H9 (cell line): ENCODE measurements around the gene CHMP1A. TPM values are rescaled to one million over a fixed set of nuclear protein-coding genes. Genes with fewer than 3 reads are reported as not detected.

Experiments used
- DNase-seq: peaks from one replicate; pipeline ENCODE4 v3.0.0-alpha.2; 2017
- H2AFZ ChIP-seq: one replicate; pipeline ENCODE4 v1.6.1; 2013; ENCODE audit warnings: mild to moderate bottlenecking, low read length, control low read depth, moderate library complexity
- H2AK5ac ChIP-seq: 2 replicates; pipeline ENCODE4 v1.6.1; 2013; ENCODE audit warnings: low read length, control low read depth, mixed read lengths; ENCODE audit not compliant: insufficient read length
- H2BK120ac ChIP-seq: one replicate; pipeline ENCODE4 v1.6.1; 2013; ENCODE audit warnings: low read depth, mild to moderate bottlenecking, low read length, control low read depth, inconsistent platforms; ENCODE audit not compliant: poor library complexity, severe bottlenecking
- H2BK12ac ChIP-seq: 2 replicates; pipeline ENCODE4 v1.6.1; 2013; ENCODE audit warnings: low read length, control low read depth, mixed read lengths, low read depth; ENCODE audit not compliant: insufficient read length
- H2BK15ac ChIP-seq: 2 replicates; pipeline ENCODE4 v1.6.1; 2013; ENCODE audit warnings: low read depth, low read length, control low read depth
- H2BK20ac ChIP-seq: one replicate; pipeline ENCODE4 v1.6.1; 2013; ENCODE audit warnings: low read depth, mild to moderate bottlenecking, low read length, control low read depth, inconsistent platforms; ENCODE audit not compliant: poor library complexity, severe bottlenecking
- H2BK5ac ChIP-seq: 2 replicates; pipeline ENCODE4 v1.6.1; 2013; ENCODE audit warnings: low read length, control low read depth, mixed read lengths; ENCODE audit not compliant: insufficient read length
- H3K14ac ChIP-seq: 2 replicates; pipeline ENCODE4 v1.6.1; 2013; ENCODE audit warnings: low read length, control low read depth; ENCODE audit not compliant: insufficient read depth
- H3K18ac ChIP-seq: 2 replicates; pipeline ENCODE4 v1.6.1; 2013; ENCODE audit warnings: low read depth, mild to moderate bottlenecking, mixed read lengths, low read length, control low read depth; ENCODE audit not compliant: insufficient read length
- H3K23ac ChIP-seq: 2 replicates; pipeline ENCODE4 v1.6.1; 2013; ENCODE audit warnings: low read length, control low read depth, mixed read lengths, low read depth; ENCODE audit not compliant: insufficient read length
- H3K23me2 ChIP-seq: 2 replicates; pipeline ENCODE4 v1.6.1; 2013; ENCODE audit warnings: low read depth, mild to moderate bottlenecking, mixed read lengths, low read length, control low read depth; ENCODE audit not compliant: insufficient read length, poor library complexity, severe bottlenecking
- H3K27ac ChIP-seq: 2 replicates; pipeline ENCODE4 v1.5.1; 2013; ENCODE audit warnings: low read length, control low read depth, mixed read lengths, low read depth; ENCODE audit not compliant: insufficient read length
- H3K27me3 ChIP-seq: 2 replicates; pipeline ENCODE4 v1.6.1; 2013; ENCODE audit warnings: low read length, control low read depth, inconsistent platforms; ENCODE audit not compliant: insufficient read depth
- H3K4ac ChIP-seq: 2 replicates; pipeline ENCODE4 v1.6.1; 2013; ENCODE audit warnings: low read depth, mild to moderate bottlenecking, control low read depth, inconsistent platforms, low read length, moderate library complexity
- H3K4me1 ChIP-seq: 2 replicates; pipeline ENCODE4 v1.6.1; 2013; ENCODE audit warnings: low read length, control low read depth, inconsistent platforms; ENCODE audit not compliant: insufficient read depth
- H3K4me2 ChIP-seq: 2 replicates; pipeline ENCODE4 v1.6.1; 2013; ENCODE audit warnings: low read length, control low read depth, mixed read lengths; ENCODE audit not compliant: insufficient read length, insufficient read depth
- H3K56ac ChIP-seq: 2 replicates; pipeline ENCODE4 v1.6.1; 2013; ENCODE audit warnings: low read depth, mild to moderate bottlenecking, mixed read lengths, low read length, control low read depth; ENCODE audit not compliant: insufficient read length
- H3K79me1 ChIP-seq: 2 replicates; pipeline ENCODE4 v1.6.1; 2013; ENCODE audit warnings: low read depth, mild to moderate bottlenecking, moderate library complexity, low read length, control low read depth, inconsistent platforms; ENCODE audit not compliant: insufficient read depth, poor library complexity, severe bottlenecking
- H3K79me2 ChIP-seq: 2 replicates; pipeline ENCODE4 v1.6.1; 2013; ENCODE audit warnings: low read length, control low read depth, inconsistent platforms; ENCODE audit not compliant: insufficient read depth
- H3K9ac ChIP-seq: 2 replicates; pipeline ENCODE4 v1.6.1; 2013; ENCODE audit warnings: low read length, control low read depth, mixed read lengths; ENCODE audit not compliant: insufficient read length; ENCODE audit errors: extremely low read depth
- H3K9me3 ChIP-seq: one replicate; pipeline ENCODE4 v1.6.1; 2013; ENCODE audit warnings: low read depth, low read length, inconsistent platforms; ENCODE audit not compliant: control insufficient read depth
- H3T11ph ChIP-seq: one replicate; pipeline ENCODE4 v1.6.1; 2013; ENCODE audit warnings: mild to moderate bottlenecking, low read length, control low read depth, inconsistent platforms
- H4K20me1 ChIP-seq: one replicate; pipeline ENCODE4 v1.6.1; 2013; ENCODE audit not compliant: control insufficient read depth, insufficient read length, insufficient read depth
- H4K5ac ChIP-seq: 2 replicates; pipeline ENCODE4 v1.6.1; 2013; ENCODE audit warnings: low read depth, mild to moderate bottlenecking, mixed read lengths, low read length, control low read depth; ENCODE audit not compliant: insufficient read length
- H4K8ac ChIP-seq: replicated peaks from 2 replicates; pipeline ENCODE4 v1.6.1; 2013; ENCODE audit warnings: low read length, control low read depth, mixed read lengths, low read depth; ENCODE audit not compliant: insufficient read length
- H4K91ac ChIP-seq: 2 replicates; pipeline ENCODE4 v1.6.1; 2013; ENCODE audit warnings: low read depth, mild to moderate bottlenecking, moderate library complexity, mixed read lengths, low read length, control low read depth; ENCODE audit not compliant: insufficient read length
- H3K27ac Mint-ChIP-seq, 3 experiments: 2 replicates in 2 of 3; 3 replicates in 1 of 3; pipeline ENCODE4 v1.8.0; 2020 to 2021; ENCODE audit warnings: mixed read lengths in 3 of 3, mild to moderate bottlenecking in 1 of 3, moderate library complexity in 1 of 3
- H3K27me3 Mint-ChIP-seq: 2 replicates; pipeline ENCODE4 v1.8.0; 2021; ENCODE audit warnings: low read depth, mild to moderate bottlenecking, moderate library complexity, mixed read lengths
- H3K36me3 Mint-ChIP-seq, 3 experiments: 2 replicates in 2 of 3; 3 replicates in 1 of 3; pipeline ENCODE4 v1.8.0; 2020 to 2021; ENCODE audit warnings: low read depth in 3 of 3, mixed read lengths in 3 of 3; ENCODE audit not compliant: insufficient read depth in 1 of 3
- H3K4me1 Mint-ChIP-seq, 2 experiments: 2 replicates each; pipeline ENCODE4 v1.8.0; 2020; ENCODE audit warnings: mixed read lengths in 2 of 2
- H3K4me3 Mint-ChIP-seq, 2 experiments: 2 replicates in 1 of 2; 3 replicates in 1 of 2; pipeline ENCODE4 v1.8.0; 2020 to 2021; ENCODE audit warnings: mild to moderate bottlenecking in 2 of 2, mixed read lengths in 2 of 2, moderate library complexity in 1 of 2
- H3K9me3 Mint-ChIP-seq, 2 experiments: 2 replicates in 1 of 2; 3 replicates in 1 of 2; pipeline ENCODE4 v1.8.0; 2020; ENCODE audit warnings: mild to moderate bottlenecking in 2 of 2, mixed read lengths in 2 of 2, moderate library complexity in 1 of 2
- CTCF ChIP-seq: fragments of 200-600 bp; sonication (generic); conservative IDR thresholded peaks from 3 replicates; pipeline ENCODE4 v1.8.0; 2021; ENCODE audit warnings: antibody characterized with exemption, mild to moderate bottlenecking
- WGBS: extraction: QIAGEN DNeasy Blood & Tissue Kit; methylation state at CpG from one replicate; pipeline ENCODE4 v1.1.7; 2013; ENCODE audit warnings: missing lambda C conversion rate, low lambda C conversion rate, mixed read lengths; ENCODE audit not compliant: insufficient read length; ENCODE audit errors: extremely low coverage; 5-methylcytosine and 5-hydroxymethylcytosine counted together
- total RNA-seq: library from RNA; stranded (reverse); gene quantifications from 2 replicates; pipeline ENCODE4 v1.2.1, GENCODE V29; 2021

CHMP1A gene
- total RNA-seq, 1 experiment from 2014 or later: 89.6 TPM

- Histone ChIP-seq H2AK5ac (no peak overlapping the region), H3K18ac (no peak overlapping the region), H2BK120ac (no peak overlapping the region), H3K56ac (no peak overlapping the region), H3K9me3 (no peaks in the 10 kb centered on the region), H4K5ac (no peak overlapping the region), H3K9ac (no peak overlapping the region), H3K79me2 (no peaks in the 10 kb centered on the region), H2AFZ (no peak overlapping the region), H3T11ph (no peak overlapping the region), H3K4me2 (no peak overlapping the region), H2BK20ac (no peak overlapping the region), H3K27ac (no peak overlapping the region), H3K79me1 (no peaks in the 10 kb centered on the region), H3K4ac (no peak overlapping the region), H4K20me1 (no peaks in the 10 kb centered on the region), H3K27me3 (peaks cover 2% of the 10 kb centered on the region; the same call in 1 of the 2 replicates), H2BK5ac (no peak overlapping the region), H3K14ac (no peak overlapping the region), H2BK12ac (no peak overlapping the region), H4K91ac (no peak overlapping the region), H3K4me1 (no peaks in the 10 kb centered on the region; the same call in 1 of the 2 replicates), H4K8ac (no peak overlapping the region), H3K23ac (no peak overlapping the region), H3K23me2 (no peaks in the 10 kb centered on the region), H2BK15ac (no peak overlapping the region)
- Mint-ChIP-seq H3K27me3 (peaks cover 22% of the 10 kb centered on the region), H3K36me3 (no peaks in the 10 kb centered on the region; a peak in 1 of 7 replicates), H3K9me3 (no peaks in the 10 kb centered on the region), H3K4me3 (no peak overlapping the region; a peak in 1 of 5 replicates), H3K4me1 (peaks cover 4 to 10% of the 10 kb centered on the region in 2 experiments), H3K27ac (peak overlapping the region in 1 of 3 experiments; percentile 35; a peak in 1 of 7 replicates)
- no peak for DNase-seq
- no peak for TF ChIP-seq CTCF
- no CpG with 5 or more reads among the region's 17 CpGs for WGBS
Observed at GRCh38 chr16:89629827-89630610, 27.5 kb downstream of the CHMP1A start.
